Adipose tissue (tissue), 3 donors: ENCODE data around the gene RSF1. TPM values are rescaled to one million over a fixed set of nuclear protein-coding genes. Genes with fewer than 3 reads are reported as not detected.

Experiments
- H3K27ac ChIP-seq: one replicate; pipeline ENCODE4 v1.5.1; 2013; ENCODE audit warnings: low read depth, low read length
- WGBS, 3 donors: extraction: QIAGEN DNeasy Blood & Tissue Kit; methylation state at CpG; one replicate each; pipeline ENCODE4 v1.1.7; 2013; 5-methylcytosine and 5-hydroxymethylcytosine counted together
- polyA plus RNA-seq, 3 donors: library from polyadenylated mRNA; stranded (reverse); fragments of 200-250 nt; gene quantifications; one replicate each; pipeline ENCODE4 v1.2.3, GENCODE V29; 2013
- donor health status: healthy with polysubstance abuse.
- donor health status: Bipolar disorder and iron deficiency.
- donor health status: healthy.

The RSF1 gene
- polyA plus RNA-seq, 3 donors: 5.9 to 13.5 (median 10.5) TPM

GRCh38 chr11:77771135-77771534 lies 49.4 kb downstream of the RSF1 start:
- 51 to 70% (median 51%) methylated on average over 4 of the region's 4 CpGs for WGBS, 3 donors
- no peak overlapping the region for H3K27ac ChIP-seq

GRCh38 chr11:77770629-77771028 lies 49.9 kb downstream of the RSF1 start:
- H3K27ac ChIP-seq: no peak overlapping the region

- no peak overlapping the region for H3K27ac ChIP-seq
Measured at GRCh38 chr11:77762426-77762825, 58.1 kb downstream of the RSF1 start.

GRCh38 chr11:77761491-77761890 lies 59.0 kb downstream of the RSF1 start:
- WGBS, 3 donors: 84 to 95% (median 90%) methylated on average over 3 of the region's 3 CpGs
- no peak overlapping the region for H3K27ac ChIP-seq

GRCh38 chr11:77758331-77758730 lies 62.2 kb downstream of the RSF1 start:
- no peak overlapping the region for H3K27ac ChIP-seq
- WGBS, 3 donors: 78 to 89% (median 82%) methylated on average over 2 of the region's 2 CpGs

GRCh38 chr11:77753230-77753629 lies 67.3 kb downstream of the RSF1 start:
- 94 to 95% (median 94%) methylated on average over 5 of the region's 5 CpGs for WGBS, 3 donors
- H3K27ac ChIP-seq: no peak overlapping the region

GRCh38 chr11:77752516-77752915 lies 68.0 kb downstream of the RSF1 start:
- no peak overlapping the region for H3K27ac ChIP-seq
- 60 to 72% (median 61%) methylated on average over 3 of the region's 3 CpGs for WGBS, 3 donors

- 92 to 98% (median 95%) methylated on average over 6 of the region's 6 CpGs for WGBS, 3 donors
- H3K27ac ChIP-seq: no peak overlapping the region
Measured at GRCh38 chr11:77750394-77751156, 69.9 kb downstream of the RSF1 start.

- WGBS, 3 donors: 84 to 89% (median 89%) methylated on average over 5 of the region's 5 CpGs
- H3K27ac ChIP-seq: no peak overlapping the region
Measured at GRCh38 chr11:77749232-77749631, 71.3 kb downstream of the RSF1 start.

GRCh38 chr11:77748266-77748665 lies 72.3 kb downstream of the RSF1 start:
- no peak overlapping the region for H3K27ac ChIP-seq
- WGBS, 3 donors: 73 to 76% (median 74%) methylated on average over 5 of the region's 5 CpGs

- 80 to 86% (median 81%) methylated on average over 3 of the region's 3 CpGs for WGBS, 3 donors
- H3K27ac ChIP-seq: no peak overlapping the region
Measured at GRCh38 chr11:77747381-77747969, 73.0 kb downstream of the RSF1 start.

- WGBS, 3 donors: 96 to 97% (median 96%) methylated on average over 2 of the region's 2 CpGs
- no peak overlapping the region for H3K27ac ChIP-seq
Measured at GRCh38 chr11:77736473-77736872, 84.0 kb downstream of the RSF1 start.

GRCh38 chr11:77734890-77735289 lies 85.6 kb downstream of the RSF1 start:
- no peak overlapping the region for H3K27ac ChIP-seq
- WGBS, 3 donors: 98 to 99% (median 98%) methylated on average over 26 of the region's 26 CpGs

GRCh38 chr11:77732143-77732542 lies 88.4 kb downstream of the RSF1 start:
- no peak overlapping the region for H3K27ac ChIP-seq
- 98 to 99% (median 98%) methylated on average over 2 of the region's 2 CpGs for WGBS, 3 donors

GRCh38 chr11:77730789-77731188 lies 89.7 kb downstream of the RSF1 start:
- WGBS, 3 donors: 97 to 99% (median 98%) methylated on average over 3 of the region's 3 CpGs
- H3K27ac ChIP-seq: no peak overlapping the region

GRCh38 chr11:77729063-77729462 lies 91.5 kb downstream of the RSF1 start:
- WGBS, 3 donors: 80 to 96% (median 93%) methylated on average over 2 of the region's 2 CpGs
- H3K27ac ChIP-seq: no peak overlapping the region

GRCh38 chr11:77728203-77728786 lies 92.2 kb downstream of the RSF1 start:
- WGBS, 3 donors: 92 to 96% (median 95%) methylated on average over 5 of the region's 5 CpGs

GRCh38 chr11:77726524-77726923 lies 94.0 kb downstream of the RSF1 start:
- WGBS, 3 donors: 75 to 87% (median 80%) methylated on average over 2 of the region's 2 CpGs
- H3K27ac ChIP-seq: no peak overlapping the region

More at GRCh38 chr11:77728203-77728786, 92.2 kb downstream of the RSF1 start:
- no peak overlapping the region for H3K27ac ChIP-seq

GRCh38 chr11:77725433-77725832 lies 95.1 kb downstream of the RSF1 start:
- no peak overlapping the region for H3K27ac ChIP-seq
- 63 to 78% (median 73%) methylated on average over 3 of the region's 3 CpGs for WGBS, 3 donors

GRCh38 chr11:77724636-77725035 lies 95.9 kb downstream of the RSF1 start:
- 82 to 90% (median 84%) methylated on average over 4 of the region's 4 CpGs for WGBS, 3 donors
- no peak overlapping the region for H3K27ac ChIP-seq
